ENCODE measurements around the gene TMEM201. TPM values are rescaled to one million over a fixed set of nuclear protein-coding genes. Genes with fewer than 3 reads are reported as not detected.

Gene TMEM201
- total RNA-seq, 4 donors from 2014 or later, result 3.3 to 9.9 (median 8.7) TPM

- Histone ChIP-seq H3K36me3 (no peaks in the 10 kb centered on the region), H3K27ac (peak overlapping the region in 3 of 4 donors; percentile 81 to 97 (median 88)), H3K27me3 (peaks cover 0 to 12% of the 10 kb centered on the region in 2 donors), H3K4me3 (peak overlapping the region; percentile 60 to 96 (median 72)), H3K4me1 (peaks cover 0 to 20% (median 2%) of the 10 kb centered on the region in 4 donors), H3K9me3 (no peaks in the 10 kb centered on the region)
- TF ChIP-seq CTCF (IDR thresholded peaks at IDR 0.05), result no peak
- no peak for TF ChIP-seq POLR2A (IDR thresholded peaks at IDR 0.05)
- DNase-seq, result no peak
Measured at GRCh38 chr1:9651220-9651564, 62.5 kb downstream of the TMEM201 start.

GRCh38 chr1:9651565-9652378 lies 63.1 kb downstream of the TMEM201 start, which contains the start of gene PIK3CD:
PIK3CD (plus strand) TSS chr1:9651731; CDS start chr1:9710456, 58,725 bp downstream.
- Histone ChIP-seq H3K4me3 (peak within 1 kb of the TSS; percentile 60 to 96 (median 72)), H3K9me3 (no peaks in the 10 kb centered on the region), H3K27ac (peak within 1 kb of the TSS; percentile 76 to 97 (median 84)), H3K27me3 (peaks cover 0 to 12% of the 10 kb centered on the region in 2 donors), H3K36me3 (no peaks in the 10 kb centered on the region), H3K4me1 (peaks cover 0 to 20% (median 3%) of the 10 kb centered on the region in 4 donors)
- DNase-seq, result peak in 2 of 3 donors; percentile 54 to 71
- TF ChIP-seq CTCF (IDR thresholded peaks at IDR 0.05) (no peak), POLR2A (IDR thresholded peaks at IDR 0.05) (no peak)

GRCh38 chr1:9652379-9653209 lies 63.9 kb downstream of the TMEM201 start:
- TF ChIP-seq CTCF (IDR thresholded peaks at IDR 0.05) (no peak), POLR2A (IDR thresholded peaks at IDR 0.05) (no peak)
- peaks cover 0 to 20% (median 9%) of the 10 kb centered on the region in 4 donors for H3K4me1 ChIP-seq
- peaks cover 0 to 12% of the 10 kb centered on the region in 2 donors for H3K27me3 ChIP-seq
- H3K27ac ChIP-seq, result peak overlapping the region; percentile 76 to 97 (median 84)
- peak overlapping the region; percentile 60 to 96 (median 72) for H3K4me3 ChIP-seq
- peak in 2 of 3 donors; percentile 69 to 86 for DNase-seq
- H3K9me3 ChIP-seq, result no peaks in the 10 kb centered on the region
- no peaks in the 10 kb centered on the region for H3K36me3 ChIP-seq

GRCh38 chr1:9653210-9653490 lies 64.4 kb downstream of the TMEM201 start:
- no peaks in the 10 kb centered on the region for H3K36me3 ChIP-seq
- no peaks in the 10 kb centered on the region for H3K9me3 ChIP-seq
- TF ChIP-seq POLR2A (IDR thresholded peaks at IDR 0.05) (no peak), CTCF (IDR thresholded peaks at IDR 0.05) (no peak)
- peaks cover 0 to 12% of the 10 kb centered on the region in 2 donors for H3K27me3 ChIP-seq
- peak in 1 of 3 donors; percentile 31 for DNase-seq
- peaks cover 0 to 20% (median 13%) of the 10 kb centered on the region in 4 donors for H3K4me1 ChIP-seq
- H3K27ac ChIP-seq, result peak overlapping the region; percentile 48 to 97 (median 82)
- peak overlapping the region; percentile 60 to 96 (median 72) for H3K4me3 ChIP-seq

GRCh38 chr1:9653491-9654050 lies 64.9 kb downstream of the TMEM201 start:
- H3K9me3 ChIP-seq, result no peaks in the 10 kb centered on the region
- peaks cover 0 to 12% of the 10 kb centered on the region in 2 donors for H3K27me3 ChIP-seq
- H3K36me3 ChIP-seq, result no peaks in the 10 kb centered on the region
- peaks cover 0 to 20% (median 13%) of the 10 kb centered on the region in 4 donors for H3K4me1 ChIP-seq
- peak in 1 of 3 donors; percentile 36 for DNase-seq
- H3K4me3 ChIP-seq, result peak overlapping the region; percentile 60 to 96 (median 72)
- TF ChIP-seq CTCF (IDR thresholded peaks at IDR 0.05), result no peak
- no peak for TF ChIP-seq POLR2A (IDR thresholded peaks at IDR 0.05)
- H3K27ac ChIP-seq, result peak overlapping the region; percentile 48 to 97 (median 82)

Measured in Peyer's patch (tissue), 4 donors.